Glomerular endothelial cell (primary cell): ENCODE measurements around the gene MYH11. TPM values are rescaled to one million over a fixed set of nuclear protein-coding genes. Genes with fewer than 3 reads are reported as not detected.
"Not testable (repeated sequence)": the region's sequence is repeated elsewhere in the genome, so short reads cannot be mapped to it uniquely, and the experiment has no call there.

ENCODE experiments used
- DNase-seq: peaks from one replicate; pipeline ENCODE4 v3.0.0-alpha.2; 2011; ENCODE audit warnings: low read depth, low spot score; ENCODE audit errors: extremely low read depth
- total RNA-seq: library from RNA; depleted of rRNA; stranded (reverse); fragments of >200 nt; gene quantifications from 2 replicates; pipeline ENCODE4 v1.2.3, GENCODE V29; 2015

The MYH11 gene
- total RNA-seq, 1 donor from 2014 or later: not detected

DNA sequence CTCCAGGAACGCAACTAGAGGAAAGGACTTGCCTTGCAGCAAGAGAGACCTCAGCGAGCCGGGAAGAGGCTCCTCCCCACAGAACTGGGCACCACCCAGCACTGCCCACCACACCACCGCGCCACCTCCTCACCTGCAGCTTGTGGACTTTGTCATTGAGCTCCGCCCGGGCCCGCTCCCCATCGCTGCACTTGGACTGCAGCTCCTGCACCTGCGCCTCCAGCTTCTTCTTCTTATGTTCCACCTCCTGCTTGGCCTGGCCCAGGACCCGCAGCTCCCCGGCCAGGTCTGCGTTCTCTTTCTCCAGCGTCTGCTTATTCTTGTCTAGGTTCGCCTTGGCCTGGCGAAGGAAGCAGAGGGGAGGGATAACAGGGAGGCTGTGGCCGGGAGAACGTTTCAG is 130.1 kb downstream of the MYH11 start:
- DNase-seq: no peak

DNA sequence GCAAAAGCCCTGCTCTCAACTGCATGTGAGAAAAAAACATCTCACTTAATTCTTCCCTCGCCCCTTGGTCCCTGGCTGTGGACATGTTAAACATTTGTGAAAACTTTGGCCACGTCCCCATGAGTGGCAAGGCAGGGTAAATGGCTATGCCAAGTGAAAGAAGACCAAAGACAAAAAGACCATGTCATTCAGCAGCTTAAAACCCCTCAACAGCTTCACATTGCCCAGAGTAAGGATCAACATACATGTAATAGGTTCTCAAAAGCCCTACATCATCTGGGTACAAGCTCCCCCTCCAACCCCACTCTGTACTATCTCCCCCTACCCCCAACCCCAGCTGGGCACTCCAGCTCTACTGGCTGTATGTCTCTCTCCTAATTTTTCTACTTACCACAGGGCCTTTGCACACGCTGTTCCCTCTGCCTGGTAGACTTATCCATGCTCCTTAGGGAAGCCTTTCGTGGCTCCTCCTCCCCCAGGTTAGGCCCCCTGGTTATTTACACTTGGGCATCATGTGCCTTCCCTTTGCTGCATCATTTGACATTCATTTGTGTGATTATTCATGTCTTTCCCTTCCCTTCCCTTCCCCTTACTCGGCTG is 131.1 kb downstream of the MYH11 start:
- no peak for DNase-seq

DNA sequence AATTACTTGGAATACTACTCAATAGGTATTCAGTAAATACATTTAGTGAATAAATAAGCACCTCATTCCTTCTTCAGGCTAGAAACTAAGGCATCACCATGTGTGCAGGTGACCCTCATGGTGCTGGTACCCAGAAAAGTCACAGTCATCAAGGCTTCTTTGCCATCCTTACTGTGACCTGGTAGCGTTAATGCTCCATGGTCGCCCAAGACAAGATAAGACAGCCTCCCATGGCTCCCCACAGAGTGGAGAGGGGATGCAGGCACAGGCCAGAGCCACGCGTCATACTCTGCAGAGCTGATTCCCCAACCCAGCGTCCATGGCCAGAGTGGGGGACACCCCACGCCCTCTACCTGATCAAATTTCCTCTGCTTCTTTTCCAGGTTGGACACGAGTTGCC is 133.0 kb downstream of the MYH11 start:
- no peak for DNase-seq

DNA sequence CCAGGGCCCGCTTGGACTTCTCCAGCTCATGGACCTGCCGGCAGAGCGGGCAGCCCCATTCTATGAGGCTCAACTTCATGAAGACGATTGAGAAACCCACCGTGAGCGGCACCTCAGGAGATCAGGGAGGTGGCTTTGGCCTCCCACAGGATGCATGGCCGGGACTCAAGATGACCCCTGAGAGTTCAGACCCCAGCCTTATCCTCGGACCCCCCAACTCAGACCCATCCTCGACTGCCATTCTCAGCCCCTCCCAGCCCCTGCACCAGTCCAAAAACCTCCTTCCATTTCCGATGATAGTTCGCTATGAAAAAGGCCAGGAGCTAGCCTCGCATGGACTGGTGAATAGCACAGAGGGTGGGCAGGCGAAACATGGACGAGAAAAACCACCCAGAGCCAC is 135.8 kb downstream of the MYH11 start:
- no peak for DNase-seq

DNA sequence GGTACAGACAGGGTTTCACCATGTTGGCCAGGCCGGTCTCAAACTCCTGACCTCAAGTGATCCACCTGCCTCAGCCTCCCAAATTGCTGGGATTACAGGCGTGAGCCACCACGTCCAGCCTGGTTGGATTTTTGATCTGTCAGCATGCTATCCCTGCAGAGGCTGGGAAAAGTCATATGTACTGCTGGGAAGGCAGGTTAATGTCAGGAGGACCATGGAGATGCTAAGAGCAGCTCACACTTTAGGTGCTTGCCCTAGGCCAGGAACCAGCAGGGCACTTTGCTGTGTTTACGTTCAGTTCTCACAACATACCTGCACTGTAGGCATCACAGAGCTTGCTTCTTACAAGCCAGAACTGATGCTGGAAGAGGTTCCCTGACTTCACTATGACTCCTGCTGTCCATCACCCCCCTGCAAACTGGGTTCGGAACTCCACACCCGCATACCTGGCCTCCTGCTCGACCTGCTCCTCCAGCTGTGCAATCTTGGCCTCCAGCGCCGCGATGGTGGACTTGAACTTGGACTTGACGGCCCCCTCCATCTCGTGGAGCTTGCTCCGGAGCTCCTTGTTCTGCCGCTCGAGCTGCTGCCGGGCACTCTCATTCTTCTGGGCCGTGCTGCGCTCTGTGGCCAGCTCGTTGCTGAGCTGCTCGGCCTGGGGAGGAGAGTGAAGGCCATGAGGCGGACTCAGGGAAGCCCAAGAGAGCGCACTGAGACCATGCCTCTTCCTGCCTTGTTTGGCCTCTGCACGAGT is 140.0 kb downstream of the MYH11 start:
- DNase-seq: no peak

DNA sequence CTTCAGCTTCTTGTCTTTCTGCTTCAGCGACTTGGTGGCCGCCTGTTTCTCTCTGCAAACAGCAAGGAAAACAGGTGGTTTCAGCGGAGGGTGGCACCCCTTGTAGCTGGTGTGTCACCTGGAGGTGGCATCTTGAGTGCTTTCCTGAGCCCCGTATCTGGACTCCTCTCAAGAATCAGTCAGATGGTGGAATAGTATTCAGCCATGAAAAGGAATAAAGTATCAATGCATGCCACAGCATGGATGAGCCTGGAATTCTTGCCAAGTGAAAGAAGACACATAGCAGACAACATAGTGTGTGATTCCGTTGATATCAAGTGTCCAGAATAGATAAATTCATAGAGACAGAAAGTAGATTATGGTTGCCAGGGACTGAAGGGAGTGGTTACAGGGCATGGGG is 141.6 kb downstream of the MYH11 start:
- DNase-seq: no peak

DNA sequence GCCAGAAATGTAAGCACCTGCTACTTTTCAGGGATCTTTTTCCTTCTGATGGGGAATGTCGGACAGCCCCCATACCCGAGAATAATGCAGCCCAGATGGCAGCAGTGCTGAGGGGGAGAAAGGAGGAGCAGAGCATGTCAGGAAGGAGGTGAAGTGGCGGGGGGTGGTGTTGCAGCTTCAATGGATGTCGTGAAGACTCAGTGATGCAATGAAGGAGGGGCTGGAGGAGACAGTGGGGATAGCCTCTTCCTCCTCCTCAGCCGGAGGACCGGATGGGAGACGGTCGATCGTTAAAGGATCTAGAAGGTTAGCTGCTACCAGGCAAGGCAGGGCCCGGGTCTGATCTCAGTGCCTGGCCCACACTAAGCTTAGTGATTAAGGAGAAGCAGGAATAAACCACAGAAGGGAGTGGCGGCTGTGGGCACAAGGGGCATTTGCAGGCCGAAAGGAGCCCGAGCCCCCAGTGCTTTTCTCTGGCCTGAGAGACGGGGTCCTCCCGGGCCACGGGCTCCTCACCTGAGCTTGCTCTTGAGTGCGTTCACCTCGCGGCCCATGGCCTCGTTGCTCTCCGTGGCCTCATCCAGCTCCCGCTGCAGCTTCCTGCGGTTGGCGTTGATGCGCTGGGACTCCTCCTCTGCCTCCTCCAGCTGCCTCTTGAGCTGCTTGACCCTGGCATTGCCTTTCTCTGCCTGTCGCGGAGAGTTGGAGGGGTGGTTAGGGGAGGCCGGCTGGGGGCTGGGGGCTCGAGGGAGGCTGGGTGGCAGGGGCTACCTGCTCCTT is 142.2 kb downstream of the MYH11 start:
- DNase-seq: no peak

DNA sequence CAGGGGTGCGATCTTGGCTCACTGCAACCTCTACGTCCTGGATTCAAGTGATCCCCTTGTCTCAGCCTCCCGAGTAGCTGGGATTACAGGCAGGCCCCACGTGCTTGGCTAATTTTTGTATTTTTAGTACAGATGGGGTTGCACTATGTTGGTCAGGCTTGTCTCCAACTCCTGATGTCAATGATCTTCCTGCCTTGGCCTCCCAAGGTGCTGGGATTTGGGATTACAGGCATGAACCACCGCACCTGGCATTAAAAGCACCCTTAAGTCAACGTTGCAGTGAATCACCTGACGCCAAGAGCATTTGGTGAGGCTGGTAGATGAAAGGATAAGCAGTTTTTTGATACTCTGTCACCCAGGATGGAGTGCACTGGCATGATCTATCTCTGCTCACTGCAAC is 147.8 kb downstream of the MYH11 start:
- DNase-seq: no peak

DNA sequence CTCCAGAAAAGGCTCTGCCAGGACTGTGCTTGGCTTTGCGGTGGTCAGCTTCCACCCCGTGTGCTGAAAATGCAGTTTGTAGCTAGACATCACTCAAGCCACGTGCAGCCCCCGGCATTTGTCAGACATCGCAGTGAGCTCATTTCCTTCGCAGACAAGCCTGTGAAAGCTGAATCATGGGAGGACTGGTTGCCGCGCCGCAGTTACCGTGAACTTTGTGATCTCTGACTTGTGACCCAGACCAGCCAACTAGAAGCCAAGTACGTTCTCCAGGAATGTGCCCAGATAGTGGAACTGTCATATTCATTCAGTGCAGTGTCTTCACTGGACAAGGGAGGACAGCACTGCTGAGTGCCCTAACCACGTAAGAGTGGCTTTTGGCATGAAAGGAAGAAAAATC is 148.7 kb downstream of the MYH11 start:
- DNase-seq: peak; percentile 31

DNA sequence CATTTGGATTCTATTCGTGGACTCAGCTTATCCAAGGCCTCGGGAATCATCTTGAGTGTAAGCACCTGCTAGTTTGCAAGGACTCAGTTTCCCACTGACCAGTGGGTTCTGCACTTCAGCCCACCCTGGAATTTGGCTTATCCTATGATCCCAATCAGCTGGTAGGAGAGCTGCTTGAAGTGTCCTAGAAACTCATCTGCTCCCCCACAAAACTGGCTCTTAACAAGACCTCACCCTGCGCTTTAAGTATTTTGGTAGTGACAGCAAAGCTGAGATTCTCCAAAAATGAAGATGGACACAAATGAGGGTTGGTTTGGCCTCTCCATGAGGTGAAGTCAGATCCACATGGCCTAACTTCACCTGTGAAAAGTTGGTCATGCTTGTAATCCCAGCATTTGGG is 149.5 kb downstream of the MYH11 start:
- DNase-seq: no peak

DNA sequence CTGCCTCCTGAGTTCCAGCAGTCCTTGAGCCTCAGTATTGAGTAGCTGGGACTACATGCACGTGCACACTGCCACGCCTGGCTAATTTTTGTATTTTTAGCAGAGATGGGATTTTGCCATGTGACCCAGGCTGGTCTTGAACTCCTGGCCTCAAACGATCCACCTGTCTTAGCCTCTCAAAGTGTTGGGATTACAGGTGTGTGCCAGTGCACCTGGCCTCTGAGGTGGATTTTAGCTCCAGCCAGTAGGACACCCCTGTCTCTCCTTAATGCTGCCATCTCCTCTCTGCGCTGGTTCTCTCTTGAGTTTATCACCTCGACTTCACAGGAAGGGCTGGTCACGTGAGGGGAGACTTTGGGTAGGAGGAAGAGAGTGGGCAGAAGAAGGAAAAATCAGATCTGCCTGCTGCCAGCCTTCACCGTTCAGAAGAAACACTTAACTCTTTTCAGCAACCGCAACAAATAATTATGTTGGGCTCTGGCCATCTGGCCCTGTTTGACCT is 151.7 kb downstream of the MYH11 start:
- DNase-seq: no peak

DNA sequence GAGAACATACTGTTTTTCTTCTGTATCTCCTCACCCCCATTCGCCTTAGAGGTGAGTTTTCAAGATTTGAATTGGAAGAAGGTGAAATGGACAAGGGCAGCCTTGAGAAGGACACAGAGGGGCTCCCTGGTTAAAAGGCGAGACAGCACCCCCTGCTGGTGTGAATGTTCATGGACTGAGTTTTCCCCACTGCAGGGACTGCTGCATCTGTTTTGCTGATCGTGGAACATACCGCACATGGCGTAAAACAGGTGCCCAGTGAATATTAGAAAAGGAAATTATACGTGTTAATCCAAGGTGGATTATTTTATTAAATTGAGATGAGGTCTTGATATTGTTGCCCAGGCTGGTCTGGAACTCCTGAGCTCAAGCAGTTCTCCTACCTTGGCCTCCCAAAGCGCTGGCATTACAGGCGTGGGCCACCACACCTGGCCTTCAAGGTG is 152.3 kb downstream of the MYH11 start:
- peak; percentile 55 for DNase-seq

DNA sequence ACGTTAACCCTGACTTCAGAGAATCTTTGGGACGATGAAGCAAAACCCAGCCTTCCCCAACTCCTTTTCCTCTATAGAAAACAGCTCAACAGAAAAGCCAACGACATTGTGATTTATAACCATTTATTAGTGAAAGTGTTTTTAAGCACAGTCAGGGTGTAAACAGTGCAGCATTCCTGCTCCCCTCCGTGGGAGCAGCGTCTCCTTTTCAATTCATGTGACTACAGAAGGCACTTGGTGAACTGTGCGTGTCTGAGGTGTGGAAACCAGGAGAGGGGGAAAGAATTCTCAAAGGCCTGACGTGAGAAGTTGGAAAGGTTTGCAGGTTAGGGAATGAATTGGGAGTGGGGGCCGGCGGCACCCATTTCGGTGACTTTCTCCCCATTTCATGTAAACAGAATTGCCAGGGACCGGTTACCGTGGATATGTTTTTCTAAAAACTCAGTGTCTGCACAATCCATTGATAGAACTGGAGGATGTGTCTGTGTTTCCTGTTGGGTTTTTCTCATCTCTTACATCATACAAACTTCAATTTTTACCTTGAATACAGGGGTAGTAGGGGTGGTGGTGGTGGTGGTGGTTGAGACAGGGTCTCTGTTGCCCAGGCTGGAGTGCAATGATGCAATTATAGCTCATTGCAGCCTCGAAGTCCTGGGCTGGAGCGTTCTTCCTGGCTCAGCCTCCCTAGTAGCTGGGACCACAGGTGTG is 153.6 kb downstream of the MYH11 start:
- no peak for DNase-seq

DNA sequence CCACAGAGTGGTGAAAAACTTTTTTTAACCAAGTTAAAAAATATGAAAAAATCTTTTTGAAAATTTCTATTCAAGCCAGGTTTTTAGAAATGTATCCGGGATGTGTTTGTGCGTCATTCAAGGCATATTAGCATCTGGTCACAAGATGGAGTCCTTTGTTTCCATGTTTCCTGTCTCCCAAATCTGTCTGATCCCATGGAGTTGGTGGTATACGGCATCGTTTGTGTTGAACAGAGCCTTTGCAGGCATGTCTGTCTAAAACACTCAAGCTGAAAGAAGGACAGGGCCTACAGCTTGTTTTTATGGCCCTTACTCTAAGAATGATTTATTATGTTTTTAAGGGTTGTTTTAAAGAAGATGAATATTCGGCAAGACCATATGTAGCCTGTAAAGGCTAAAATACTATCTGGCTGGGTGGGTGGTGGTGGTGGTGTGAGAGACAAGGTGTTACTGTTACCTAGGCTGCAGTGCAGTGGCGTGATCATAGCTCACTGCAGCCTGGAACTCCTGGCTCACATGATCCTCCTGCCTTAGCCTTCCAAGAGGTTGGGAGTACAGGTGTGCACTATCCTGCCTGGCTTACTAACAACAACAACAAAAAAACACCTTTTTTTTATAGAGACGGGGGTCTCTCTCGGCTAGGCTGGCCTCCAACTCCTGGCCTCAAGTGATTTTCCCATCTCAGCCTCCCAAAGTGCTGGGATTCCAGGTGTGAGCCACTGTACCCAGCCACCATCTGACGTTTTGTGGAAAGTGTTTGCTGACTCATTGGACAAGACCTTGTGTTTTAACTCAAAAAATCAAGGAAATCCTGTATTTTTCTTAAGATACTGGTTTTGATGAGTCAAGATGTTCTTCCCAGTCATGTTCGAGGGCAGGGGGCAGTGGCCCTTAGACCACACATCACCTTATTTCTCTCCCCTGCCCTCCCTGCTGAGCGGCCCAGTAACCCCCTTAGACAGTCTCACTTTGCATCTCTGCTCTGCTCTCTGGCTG is 154.6 kb downstream of the MYH11 start:
- DNase-seq: no peak

DNA sequence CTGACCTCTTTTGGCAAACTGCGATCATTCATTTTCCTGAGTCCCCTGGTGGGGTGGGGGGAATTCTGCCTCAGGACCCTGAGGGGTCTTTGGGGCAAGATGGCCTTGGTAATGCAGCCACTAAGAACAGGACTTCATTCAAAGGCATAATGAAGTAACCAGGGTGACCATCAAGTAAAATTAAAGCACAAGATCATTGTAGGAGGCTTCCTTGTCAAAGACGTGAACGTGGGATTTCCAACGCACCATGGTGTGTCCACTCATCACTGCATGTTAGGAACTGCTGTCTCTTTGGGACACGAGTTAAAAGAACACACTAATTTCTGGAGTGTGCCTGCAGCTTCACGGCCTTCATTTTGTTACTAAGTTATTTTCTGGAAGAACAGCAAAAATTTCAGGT is 155.5 kb downstream of the MYH11 start:
- no peak for DNase-seq

DNA sequence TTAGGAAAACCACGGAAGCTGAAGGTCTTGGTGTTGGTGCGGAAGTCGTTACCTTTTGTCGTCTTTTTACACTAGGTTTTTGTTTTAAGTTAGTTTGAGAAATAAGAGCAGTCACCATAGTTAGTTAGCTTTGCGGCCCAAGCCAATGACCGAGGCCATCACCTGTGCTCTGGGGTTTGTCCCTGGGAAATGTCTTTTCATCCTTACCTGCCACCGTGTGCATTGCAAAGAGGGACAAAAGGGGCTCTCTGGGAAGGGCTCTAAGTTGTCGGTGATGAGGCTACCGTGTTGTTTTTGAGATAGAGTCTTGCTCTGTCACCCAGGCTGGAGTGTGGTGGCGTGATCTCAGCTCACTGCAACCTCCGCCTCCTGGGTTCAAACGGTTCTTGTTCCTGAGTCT is 157.0 kb downstream of the MYH11 start:
- DNase-seq: no peak

DNA sequence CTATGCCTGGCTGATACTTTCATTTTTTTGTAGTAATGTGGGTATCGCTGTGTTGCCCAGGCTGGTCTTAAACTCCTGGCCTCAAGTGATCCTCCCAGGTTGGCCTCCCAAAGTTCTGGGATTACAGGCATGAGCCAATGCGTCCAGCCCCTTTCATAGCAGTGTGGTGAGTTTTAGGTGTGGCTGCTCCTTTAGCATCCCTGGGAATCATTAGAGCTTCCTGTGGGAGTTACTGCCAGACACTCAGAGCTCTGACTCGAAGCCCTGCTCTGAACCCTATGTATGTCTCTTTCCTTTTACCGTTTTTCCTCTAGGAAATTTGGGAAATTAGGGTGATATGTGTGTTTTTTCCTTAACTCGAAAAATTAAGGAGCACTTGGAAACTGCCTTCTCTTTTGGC is 162.3 kb downstream of the MYH11 start:
- DNase-seq: no peak

DNA sequence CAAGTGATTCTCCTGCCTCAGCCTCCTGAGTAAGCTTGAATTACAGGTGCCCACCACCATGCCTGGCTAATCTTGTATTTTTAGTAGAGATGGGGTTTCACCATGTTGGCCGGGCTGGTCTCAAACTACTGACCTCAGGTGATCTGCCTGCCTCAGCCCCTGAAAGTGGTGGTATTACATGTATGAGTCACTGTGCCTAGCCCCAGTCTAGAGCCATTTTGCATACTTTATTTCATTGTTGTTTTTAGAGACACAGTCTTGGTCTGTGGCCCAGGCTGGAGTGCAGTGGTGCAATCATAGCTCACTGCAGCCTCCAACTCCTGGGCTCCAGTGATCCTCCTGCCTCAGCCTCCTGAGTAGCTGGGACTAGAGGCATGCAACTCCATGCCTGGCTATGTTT is 164.3 kb downstream of the MYH11 start:
- not testable (repeated sequence) for DNase-seq

DNA sequence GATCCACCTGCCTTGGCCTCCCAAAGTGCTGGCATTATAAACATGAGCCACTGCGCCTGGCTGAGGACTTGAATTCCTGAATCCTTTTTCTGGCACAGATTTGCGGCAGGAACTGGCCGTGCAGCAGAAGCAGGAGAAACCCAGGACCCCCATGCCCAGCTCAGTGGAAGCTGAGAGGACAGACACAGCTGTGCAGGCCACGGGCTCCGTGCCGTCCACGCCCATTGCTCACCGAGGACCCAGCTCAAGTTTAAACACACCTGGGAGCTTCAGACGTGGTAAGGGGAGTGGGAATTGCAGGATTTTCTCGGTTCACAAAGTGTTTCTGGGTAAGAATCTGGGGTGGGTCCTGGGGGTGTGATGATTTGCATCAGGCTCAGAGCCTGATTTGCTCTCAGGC is 165.8 kb downstream of the MYH11 start:
- no peak for DNase-seq

DNA sequence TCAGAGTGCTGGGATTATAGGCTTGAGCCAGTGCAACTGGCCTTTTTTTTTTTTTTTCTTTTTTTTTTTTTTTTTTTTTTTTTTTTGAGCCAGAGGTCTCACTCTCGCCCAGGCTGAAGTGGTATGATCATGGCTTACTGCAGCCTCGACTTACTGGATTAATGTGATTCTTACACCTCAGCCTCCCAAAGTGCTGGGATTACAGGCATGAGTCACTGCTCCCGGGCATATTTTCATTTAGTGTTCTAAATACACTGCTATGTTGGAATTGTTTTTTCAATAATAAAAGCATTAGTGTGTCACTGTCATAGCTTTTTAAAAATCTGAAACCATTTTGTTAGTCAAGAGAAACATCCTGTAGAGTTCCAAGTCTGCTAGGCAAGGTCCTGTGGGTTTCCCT is 166.5 kb downstream of the MYH11 start:
- no peak for DNase-seq
